HCT116 (cell line): Measurements from ENCODE around the gene WDR55. TPM values are rescaled to one million over a fixed set of nuclear protein-coding genes. Genes with fewer than 3 reads are reported as not detected.

Source experiments
- ATAC-seq: fragments of 200-7000 bp; cut with Tn5 transposase; 2 replicates; pipeline ENCODE4 v1.9.1; 2020; ENCODE audit warnings: mild to moderate bottlenecking, moderate library complexity
- BruUV-seq: library from RNA; stranded (reverse); fragments of 400-500 nt; replicated peaks from 2 replicates; lab custom pipeline; 2021; lab: Mats Ljungman, UMichigan
- CTCF ChIA-PET: fragments of 300-600 bp; sonication (Branson Sonifier 250); formaldehyde crosslinking; loops from one replicate; lab custom pipeline; 2021; ENCODE audit warnings: antibody characterized with exemption; lab: Charles Lee
- POLR2A ChIA-PET: fragments of 300-600, 350-600 bp; sonication (Branson Sonifier 250); formaldehyde crosslinking; loops from one replicate; lab custom pipeline; 2021; ENCODE audit warnings: antibody characterized with exemption; lab: Charles Lee
- RAD21 ChIA-PET, 2 experiments: fragments of 300-600 bp; sonication (Branson Sonifier 250); formaldehyde crosslinking; loops; one replicate each; lab custom pipeline; 2023; ENCODE audit warnings: low total read pairs in 2 of 2; ENCODE audit not compliant: uncharacterized antibody in 2 of 2, unreplicated experiment in 2 of 2, low non-redundant PET in 1 of 2; lab: Charles Lee
- DNase-seq: peaks from one replicate; pipeline ENCODE4 v3.0.0-alpha.2; 2010; ENCODE audit warnings: low read depth, low spot score
- H2AFZ ChIP-seq: fragments of 200-600 bp; shearing (Covaris generic), sonication (generic); 2 replicates; pipeline ENCODE4 v1.6.1; 2017; ENCODE audit warnings: low read depth, mixed run types, mixed read lengths, antibody characterized with exemption, low read length; ENCODE audit not compliant: poor library complexity, severe bottlenecking
- H3K27ac ChIP-seq: 2 replicates; pipeline ENCODE4 v1.5.1; 2012; ENCODE audit warnings: low read depth, low read length
- H3K27me3 ChIP-seq: fragments of 200-600 bp; sonication (generic); 2 replicates; pipeline ENCODE4 v1.6.1; 2016; ENCODE audit warnings: mixed run types, low read length, mixed read lengths; ENCODE audit not compliant: insufficient read depth
- H3K36me3 ChIP-seq, 2 experiments: fragments of 200-500 bp in 1 of 2; fragments of 200-600 bp in 1 of 2; sonication (Bioruptor generic) in 1 of 2; sonication (generic) in 1 of 2; 2 replicates each; pipeline versions ENCODE4 v1.5.1 to v1.6.1; 2014 to 2016; ENCODE audit warnings: low read length in 2 of 2, inconsistent platforms in 1 of 2, mixed read lengths in 1 of 2, mixed run types in 1 of 2; ENCODE audit not compliant: insufficient read depth in 2 of 2, control insufficient read depth in 1 of 2
- H3K4me1 ChIP-seq, 2 experiments: fragments of 200-600 bp in 1 of 2; sonication (generic) in 1 of 2; 2 replicates each; pipeline versions ENCODE4 v1.5.1 to v1.6.1; 2012 to 2017; ENCODE audit warnings: low read length in 2 of 2, inconsistent platforms in 1 of 2, mild to moderate bottlenecking in 1 of 2, mixed read lengths in 1 of 2, mixed run types in 1 of 2, moderate library complexity in 1 of 2; ENCODE audit not compliant: insufficient read depth in 2 of 2, control insufficient read depth in 1 of 2
- H3K4me2 ChIP-seq: fragments of 200-600 bp; sonication (generic); 2 replicates; pipeline ENCODE4 v1.6.1; 2017; ENCODE audit warnings: mixed run types, low read length, mixed read lengths
- H3K4me3 ChIP-seq, 2 experiments: fragments of 200-600 bp in 1 of 2; sonication (generic) in 1 of 2; replicated peaks in 1 of 2; 2 replicates each; pipeline ENCODE4 v1.5.1; 2011 to 2016; ENCODE audit warnings: low read length in 2 of 2, control low read depth in 1 of 2, low read depth in 1 of 2, mild to moderate bottlenecking in 1 of 2, mixed read lengths in 1 of 2, mixed run types in 1 of 2
- H3K79me2 ChIP-seq: fragments of 200-600 bp; sonication (generic); 2 replicates; pipeline ENCODE4 v1.6.1; 2017; ENCODE audit warnings: mild to moderate bottlenecking, mixed run types, low read length, moderate library complexity, mixed read lengths; ENCODE audit not compliant: insufficient read depth
- H3K9ac ChIP-seq: fragments of 200-600 bp; sonication (generic); 2 replicates; pipeline ENCODE4 v1.6.1; 2016; ENCODE audit warnings: low read length, mixed read lengths
- H3K9me2 ChIP-seq: fragments of 200-600 bp; sonication (generic), shearing (Covaris generic); 2 replicates; pipeline ENCODE4 v1.6.1; 2017; ENCODE audit warnings: mixed run types, mild to moderate bottlenecking, moderate library complexity; ENCODE audit not compliant: insufficient read depth
- H3K9me3 ChIP-seq, 2 experiments: fragments of 200-500 bp in 1 of 2; fragments of 200-600 bp in 1 of 2; sonication (Bioruptor generic) in 1 of 2; sonication (generic) in 1 of 2; 2 replicates each; pipeline ENCODE4 v1.6.1; 2014 to 2017; ENCODE audit warnings: low read length in 2 of 2, mixed read lengths in 2 of 2, inconsistent platforms in 1 of 2, low read depth in 1 of 2, mild to moderate bottlenecking in 1 of 2, mixed run types in 1 of 2, moderate library complexity in 1 of 2; ENCODE audit not compliant: control insufficient read depth in 1 of 2, insufficient read depth in 1 of 2
- H4K20me1 ChIP-seq: fragments of 200-600 bp; sonication (generic), shearing (Covaris generic); 2 replicates; pipeline ENCODE4 v1.6.1; 2017; ENCODE audit warnings: mixed run types, mild to moderate bottlenecking, moderate library complexity; ENCODE audit not compliant: insufficient read depth
- CBX3 ChIP-seq: IDR thresholded peaks from 2 replicates; pipeline ENCODE4 v1.6.1; 2012; ENCODE audit warnings: low read depth
- CEBPB ChIP-seq: IDR thresholded peaks from 2 replicates; pipeline ENCODE4 v1.6.1; 2012; ENCODE audit warnings: low read depth
- EGR1 ChIP-seq: IDR thresholded peaks from 2 replicates; pipeline ENCODE4 v1.6.1; 2012; ENCODE audit warnings: low read depth
- EZH2 ChIP-seq: fragments of 200-600 bp; sonication (generic); IDR thresholded peaks from 2 replicates; pipeline ENCODE4 v1.6.1; 2017; ENCODE audit warnings: antibody characterized with exemption, mixed run types
- SRF ChIP-seq: IDR thresholded peaks from 2 replicates; pipeline ENCODE4 v1.6.1; 2012; ENCODE audit warnings: low read depth
- TCF7L2 ChIP-seq: IDR thresholded peaks from 2 replicates; pipeline ENCODE4 v1.7.0; 2011; ENCODE audit warnings: borderline replicate concordance, inconsistent platforms; ENCODE audit not compliant: insufficient read depth, insufficient read length; ENCODE audit errors: extremely low read depth
- intact Hi-C: fragments of 100-400 bp; cut with micrococcal nuclease; formaldehyde crosslinking; loops from 2 replicates; pipeline ENCODE4 v1.10.0; 2022
- total RNA-seq: library from RNA; stranded (reverse); gene quantifications from one replicate; pipeline ENCODE4 v1.2.1, GENCODE V29; 2021; ENCODE audit not compliant: unreplicated experiment
- TF ChIP-seq, protein P1 (sequence below): IDR thresholded peaks from 2 replicates; pipeline ENCODE4 v1.6.1; 2012

WDR55 gene
- total RNA-seq, 1 experiment from 2014 or later, result 37.2 TPM

GRCh38 chr5:140631831-140632365, 32.8 kb upstream of the WDR55 start:
- no peak overlapping the region for H3K27ac ChIP-seq
- intact Hi-C loops, result no loop called here

GRCh38 chr5:140632366-140633020, 32.2 kb upstream of the WDR55 start:
- Histone ChIP-seq H4K20me1 (no peaks in the 10 kb centered on the region), H3K9me2 (no peaks in the 10 kb centered on the region), H3K4me1 (peaks cover 0 to 10% of the 10 kb centered on the region in 2 experiments; a peak in 2 of 4 replicates), H2AFZ (no peak overlapping the region), H3K79me2 (no peaks in the 10 kb centered on the region), H3K27me3 (no peaks in the 10 kb centered on the region), H3K4me3 (no peak overlapping the region), H3K4me2 (no peak overlapping the region), H3K9ac (no peak overlapping the region), H3K9me3 (no peaks in the 10 kb centered on the region), H3K36me3 (no peaks in the 10 kb centered on the region), H3K27ac (no peak overlapping the region)
- BruUV-seq, result no TSS peak
- intact Hi-C loops, result no loop called here
- TF ChIP-seq EZH2 (no peak), EGR1 (no peak), TCF7L2 (no peak), SRF (no peak), CBX3 (no peak)
- TF ChIP-seq, protein P1, sequence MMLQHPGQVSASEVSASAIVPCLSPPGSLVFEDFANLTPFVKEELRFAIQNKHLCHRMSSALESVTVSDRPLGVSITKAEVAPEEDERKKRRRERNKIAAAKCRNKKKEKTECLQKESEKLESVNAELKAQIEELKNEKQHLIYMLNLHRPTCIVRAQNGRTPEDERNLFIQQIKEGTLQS, result no peak
- ChIA-PET CTCF (no interaction called here), POLR2A (no interaction called here), RAD21 (no interaction called here)
- ATAC-seq (no peak), DNase-seq (no peak)

More at GRCh38 chr5:140631831-140632365, 32.8 kb upstream of the WDR55 start:
- H3K9me3 ChIP-seq, result no peaks in the 10 kb centered on the region
- no peak overlapping the region for H2AFZ ChIP-seq
- H3K9me2 ChIP-seq, result no peaks in the 10 kb centered on the region
- H3K79me2 ChIP-seq, result no peaks in the 10 kb centered on the region
- H3K4me2 ChIP-seq, result no peak overlapping the region
- BruUV-seq, result no TSS peak
- ChIA-PET RAD21 (no interaction called here), CTCF (no interaction called here), POLR2A (no interaction called here)
- no peaks in the 10 kb centered on the region for H4K20me1 ChIP-seq
- H3K9ac ChIP-seq, result no peak overlapping the region
- H3K4me3 ChIP-seq, result no peak overlapping the region
- no peaks in the 10 kb centered on the region for H3K27me3 ChIP-seq
- no peak for TF ChIP-seq CEBPB
- TF ChIP-seq SRF, result no peak
- ATAC-seq (no peak), DNase-seq (no peak)
- peaks cover 0 to 10% of the 10 kb centered on the region in 2 experiments; a peak in 2 of 4 replicates for H3K4me1 ChIP-seq
- no peaks in the 10 kb centered on the region for H3K36me3 ChIP-seq
